Measurements from ENCODE around the gene TNS3. TPM values are rescaled to one million over a fixed set of nuclear protein-coding genes. Genes with fewer than 3 reads are reported as not detected.
A peak's percentile ranks its signal among the peaks of the same experiment; 100 is the strongest.

Gene TNS3
- total and polyA plus RNA-seq, 2 donors (not counting 1 experiment from before 2014, with no cell fraction given): 11.4 to 77.5 TPM

- ChIA-PET CTCF (interaction anchor here (0.7 kb wide), 1 partner anchor 529 kb away, joined by 3 read pairs; no protein-coding TSS in a partner anchor), POLR2A (interaction anchor here (0.6 kb wide), 1 partner anchor 8 kb away, joined by 6 read pairs; no protein-coding TSS in a partner anchor)
- no peak for TF ChIP-seq EZH2 (IDR thresholded peaks at IDR 0.05; ENCODE audit: borderline replicate concordance, insufficient read depth, low read depth, low read length, poor library complexity, severe bottlenecking)
- TF ChIP-seq CTCF (IDR thresholded peaks at IDR 0.05): no peak
- Mint-ChIP-seq H3K9me3 (ENCODE audit: insufficient read depth) (no peaks in the 10 kb centered on the region), H3K27ac (no peak overlapping the region), H3K27me3 (no peaks in the 10 kb centered on the region), H3K4me3 (no peak overlapping the region), H3K4me1 (peaks cover 12% of the 10 kb centered on the region)
- peaks cover 0 to 7% of the 10 kb centered on the region in 2 donors for H3K4me1 ChIP-seq (ENCODE audit: control insufficient read depth in 2 of 2, insufficient read depth in 2 of 2, low read length in 2 of 2)
- ATAC-seq (ENCODE audit: low read depth): no peak
- no peaks in the 10 kb centered on the region for H3K27me3 ChIP-seq (replicated peaks in 1 of 4; ENCODE audit: control extremely low read depth in 1 of 4, control insufficient read depth in 3 of 4, insufficient read depth in 4 of 4, low read length in 3 of 4)
- no peaks in the 10 kb centered on the region for H3K79me2 ChIP-seq (ENCODE audit: control insufficient read depth, insufficient read depth, low read length)
- DNase-seq: no peak
- peaks cover 0 to 47% of the 10 kb centered on the region in 2 experiments for H3K36me3 ChIP-seq (replicated peaks in 1 of 2; ENCODE audit: control extremely low read depth in 1 of 2, control insufficient read depth in 1 of 2, extremely low read depth in 1 of 2, insufficient read depth in 2 of 2, low read length in 1 of 2)
- 100% methylated on average over 4 of the region's 4 CpGs for WGBS (ENCODE audit: insufficient coverage)
- H4K20me1 ChIP-seq (ENCODE audit: control insufficient read depth, insufficient read depth, low read length, poor library complexity, severe bottlenecking): no peaks in the 10 kb centered on the region
- no peak overlapping the region for H3K27ac ChIP-seq (ENCODE audit: low read length in 2 of 2)
- H2AFZ ChIP-seq (ENCODE audit: insufficient read depth, low read depth, low read length, poor library complexity, severe bottlenecking): no peak overlapping the region
- no peak overlapping the region for H3K9ac ChIP-seq (ENCODE audit: low read length)
- no peak overlapping the region for H3K4me2 ChIP-seq (replicated peaks; ENCODE audit: low read depth, low read length, poor library complexity, severe bottlenecking)
- H3K9me3 ChIP-seq (ENCODE audit: control extremely low read depth in 1 of 3, control insufficient read depth in 2 of 3, insufficient read depth in 1 of 3, low read length in 2 of 3): no peaks in the 10 kb centered on the region
- no peak overlapping the region for H3K4me3 ChIP-seq (ENCODE audit: control extremely low read depth in 1 of 5, extremely low read depth in 1 of 5, insufficient read depth in 1 of 5, low read depth in 2 of 5, low read length in 4 of 5)
- intact Hi-C loops (cut with micrococcal nuclease): no loop called here
Measured at GRCh38 chr7:47292832-47293309, 289.0 kb downstream of the TNS3 start.

DNA sequence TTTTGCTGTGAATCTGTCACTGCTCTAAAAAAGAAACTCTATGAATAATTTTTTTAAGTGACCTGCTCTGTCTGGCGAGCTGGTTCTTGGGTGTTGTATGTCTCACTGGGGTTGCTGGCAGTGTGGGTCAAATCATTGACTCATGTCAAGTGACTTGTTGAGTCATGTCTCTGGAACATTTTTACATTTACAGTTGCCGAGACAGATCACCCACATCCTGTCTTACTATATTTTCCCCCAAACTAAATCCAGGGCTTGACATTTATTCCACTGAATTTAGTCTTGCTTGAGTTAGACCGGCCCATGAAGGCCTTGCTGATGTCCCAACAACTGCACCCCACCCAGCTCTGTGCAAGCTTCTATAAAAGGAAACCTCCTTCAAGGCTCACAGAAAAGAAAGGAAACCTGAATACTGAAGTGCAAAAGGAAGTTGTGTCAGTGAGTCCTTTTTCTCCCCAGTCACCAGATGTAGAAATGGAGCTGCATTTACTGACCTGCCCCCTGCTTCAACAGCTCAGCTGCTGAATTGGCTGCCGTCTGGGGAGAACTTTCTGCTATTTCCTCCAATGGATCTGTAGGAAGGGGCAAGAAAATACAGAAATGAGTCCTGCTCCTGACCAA is 290.3 kb downstream of the TNS3 start:
- Mint-ChIP-seq H3K9me3 (ENCODE audit: insufficient read depth) (no peaks in the 10 kb centered on the region), H3K27ac (peak overlapping the region; percentile 61), H3K4me3 (no peak overlapping the region), H3K27me3 (no peaks in the 10 kb centered on the region), H3K4me1 (peaks cover 12% of the 10 kb centered on the region)
- Histone ChIP-seq H3K36me3 (replicated peaks in 1 of 2; ENCODE audit: control extremely low read depth in 1 of 2, control insufficient read depth in 1 of 2, extremely low read depth in 1 of 2, insufficient read depth in 2 of 2, low read length in 1 of 2) (peaks cover 0 to 46% of the 10 kb centered on the region in 2 experiments), H3K27me3 (replicated peaks in 1 of 4; ENCODE audit: control extremely low read depth in 1 of 4, control insufficient read depth in 3 of 4, insufficient read depth in 4 of 4, low read length in 3 of 4) (no peaks in the 10 kb centered on the region), H3K4me3 (ENCODE audit: control extremely low read depth in 1 of 5, extremely low read depth in 1 of 5, insufficient read depth in 1 of 5, low read depth in 2 of 5, low read length in 4 of 5) (no peak overlapping the region), H3K4me2 (replicated peaks; ENCODE audit: low read depth, low read length, poor library complexity, severe bottlenecking) (no peak overlapping the region), H3K4me1 (ENCODE audit: control insufficient read depth in 2 of 2, insufficient read depth in 2 of 2, low read length in 2 of 2) (peaks cover 0 to 7% of the 10 kb centered on the region in 2 donors), H3K27ac (ENCODE audit: low read length in 2 of 2) (no peak overlapping the region), H3K9me3 (ENCODE audit: control extremely low read depth in 1 of 3, control insufficient read depth in 2 of 3, insufficient read depth in 1 of 3, low read length in 2 of 3) (no peaks in the 10 kb centered on the region), H3K79me2 (ENCODE audit: control insufficient read depth, insufficient read depth, low read length) (no peaks in the 10 kb centered on the region), H2AFZ (ENCODE audit: insufficient read depth, low read depth, low read length, poor library complexity, severe bottlenecking) (no peak overlapping the region), H4K20me1 (ENCODE audit: control insufficient read depth, insufficient read depth, low read length, poor library complexity, severe bottlenecking) (no peaks in the 10 kb centered on the region), H3K9ac (ENCODE audit: low read length) (no peak overlapping the region)
- intact Hi-C loops (cut with micrococcal nuclease): no loop called here
- DNase-seq (no peak), ATAC-seq (ENCODE audit: low read depth) (peak; percentile 24)
- ChIA-PET POLR2A (no interaction called here), CTCF (no interaction called here)
- TF ChIP-seq EZH2 (IDR thresholded peaks at IDR 0.05; ENCODE audit: borderline replicate concordance, insufficient read depth, low read depth, low read length, poor library complexity, severe bottlenecking) (no peak), CTCF (IDR thresholded peaks at IDR 0.05) (no peak)
- WGBS (ENCODE audit: insufficient coverage): 24% methylated on average over 3 of the region's 4 CpGs

All from B cell (primary cell).